HuH-7.5 (cell line): ENCODE measurements around the gene MYO1H.

Experiments
- DNase-seq: peaks from one replicate; pipeline ENCODE4 v3.0.0; 2011; ENCODE audit warnings: low spot score

The MYO1H gene

GRCh38 chr12:109448707-109449390 lies 101.1 kb downstream of the MYO1H start:
- no peak for DNase-seq

DNA sequence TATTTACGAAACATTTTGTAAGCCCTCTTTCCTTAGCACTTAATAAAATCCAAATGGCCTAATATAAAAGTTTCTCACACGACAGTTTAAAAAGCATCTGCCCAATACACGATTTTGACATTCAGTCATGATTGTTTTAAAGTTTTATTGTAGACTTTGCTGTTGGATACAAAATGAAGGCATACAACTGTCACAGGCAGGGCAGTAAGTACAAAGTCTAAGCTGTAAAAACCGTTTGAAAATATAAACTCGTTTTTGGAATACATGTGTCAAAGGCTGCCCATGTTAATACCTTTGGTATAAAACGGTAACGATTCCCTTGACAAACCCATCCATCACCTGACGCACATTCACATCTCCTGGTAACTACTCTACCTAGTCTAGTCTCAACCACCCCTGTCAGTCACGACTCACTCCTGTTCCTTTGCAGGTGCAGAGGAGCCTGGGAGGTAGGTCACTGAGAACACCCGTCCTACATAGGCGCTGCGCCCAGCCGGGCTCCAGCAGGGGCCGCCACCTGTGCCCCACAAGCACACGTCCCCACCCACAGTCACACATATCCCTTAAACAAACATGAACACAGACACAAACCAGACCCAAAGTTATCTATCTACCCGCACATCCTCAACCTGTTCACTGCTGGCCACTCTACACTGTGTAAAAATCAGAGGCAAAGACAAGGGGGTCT lies 102.3 kb downstream of the MYO1H start:
- DNase-seq: peak; percentile 33

DNA sequence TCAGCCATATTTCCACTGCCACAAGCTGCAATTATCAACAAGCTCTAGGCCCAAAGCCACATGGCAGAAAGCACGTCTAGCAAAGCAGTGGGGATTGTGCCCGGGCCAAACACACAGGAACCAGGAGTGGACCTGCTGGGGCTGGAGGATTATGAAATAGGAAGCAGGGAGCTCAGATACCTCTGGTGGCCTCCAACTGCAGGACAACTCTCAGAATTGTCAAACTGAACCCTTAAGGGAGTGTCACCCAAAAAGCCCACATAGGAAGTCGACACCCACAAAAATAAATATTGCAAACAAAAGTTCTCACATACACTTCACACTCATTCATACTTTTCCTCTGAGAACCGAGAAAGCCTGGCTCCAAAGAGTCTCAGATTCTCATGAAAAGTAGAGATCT lies 103.3 kb downstream of the MYO1H start:
- no peak for DNase-seq

DNA sequence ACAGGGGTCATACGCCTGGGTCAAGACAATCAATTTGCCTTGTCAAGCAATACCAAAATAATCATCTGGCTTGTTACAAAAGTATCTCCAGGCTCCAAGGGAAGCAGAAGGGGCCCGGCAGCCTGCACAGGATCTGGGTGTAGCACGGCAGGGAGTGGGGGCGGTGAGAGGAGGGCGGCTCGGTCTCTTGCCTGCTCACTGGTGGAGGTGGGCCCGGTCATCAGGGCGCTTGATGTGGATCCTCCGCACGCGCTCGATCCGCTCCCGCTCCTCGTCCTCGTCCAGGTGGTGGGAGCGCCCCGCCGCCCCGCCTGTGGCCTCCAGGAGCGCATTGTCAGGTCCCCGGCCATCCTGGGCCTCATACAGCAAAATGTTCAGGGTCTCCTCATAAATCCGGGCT lies 103.7 kb downstream of the MYO1H start:
- DNase-seq: no peak

DNA sequence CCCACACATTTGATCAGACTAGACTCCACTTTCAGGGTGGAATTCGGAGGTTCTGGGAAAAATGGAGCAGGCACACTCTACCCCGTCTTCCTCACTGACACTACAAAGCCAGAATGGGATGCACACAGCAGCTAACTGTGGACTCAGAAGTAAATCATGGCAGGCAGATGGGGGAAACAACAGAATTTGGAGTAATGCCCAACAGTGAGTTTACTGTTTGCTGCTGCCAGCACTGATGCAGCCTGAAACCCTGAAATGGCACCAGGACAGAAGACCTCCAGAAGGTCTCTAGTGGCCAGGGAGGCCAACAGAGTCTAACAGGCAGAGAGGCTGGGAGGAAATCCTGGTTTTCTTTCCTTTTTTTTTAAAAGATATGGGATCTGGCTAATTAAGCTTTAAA lies 104.8 kb downstream of the MYO1H start:
- DNase-seq: no peak

- no peak for DNase-seq
Measured at GRCh38 chr12:109455706-109456105, 108.0 kb downstream of the MYO1H start.

DNA sequence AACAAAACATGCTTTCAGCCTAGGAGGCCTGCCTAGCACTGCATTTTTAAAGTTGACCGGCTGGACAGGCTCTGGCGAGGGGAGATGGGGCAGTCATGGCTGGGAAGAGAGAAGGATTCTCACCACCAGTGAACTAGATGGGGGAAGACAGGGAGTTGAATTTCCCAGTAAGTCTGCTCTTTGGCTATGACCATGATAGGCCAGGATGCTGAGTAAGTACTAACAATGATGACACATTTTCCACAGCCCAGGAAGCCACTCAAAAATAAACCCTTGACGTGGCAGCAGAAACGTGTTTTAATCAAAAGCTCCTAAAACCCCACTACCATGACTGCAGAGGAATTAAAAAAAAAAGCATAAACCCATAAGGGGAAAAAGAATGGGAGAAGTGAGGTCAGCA lies 110.4 kb downstream of the MYO1H start:
- no peak for DNase-seq

- no peak for DNase-seq
Measured at GRCh38 chr12:109458771-109459208, 111.1 kb downstream of the MYO1H start.

DNA sequence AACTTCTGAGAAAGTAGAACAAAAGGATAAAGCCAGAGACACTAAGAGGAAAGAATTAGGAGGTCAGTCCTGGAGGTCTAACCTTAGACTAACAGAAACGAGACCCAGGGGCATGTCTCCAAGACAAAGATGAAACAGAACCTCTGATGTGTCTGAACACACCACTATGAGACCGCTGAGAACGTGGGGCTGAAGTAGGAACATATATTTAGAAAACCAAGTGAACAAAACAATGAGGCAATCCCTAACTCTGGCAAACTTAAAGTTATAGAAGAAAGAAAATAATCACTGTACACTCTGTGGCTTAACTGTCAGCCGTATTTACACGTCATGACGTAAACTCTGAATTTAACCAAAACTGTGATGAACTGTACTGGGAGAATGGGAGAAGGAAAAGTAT lies 111.5 kb downstream of the MYO1H start:
- DNase-seq: no peak

DNA sequence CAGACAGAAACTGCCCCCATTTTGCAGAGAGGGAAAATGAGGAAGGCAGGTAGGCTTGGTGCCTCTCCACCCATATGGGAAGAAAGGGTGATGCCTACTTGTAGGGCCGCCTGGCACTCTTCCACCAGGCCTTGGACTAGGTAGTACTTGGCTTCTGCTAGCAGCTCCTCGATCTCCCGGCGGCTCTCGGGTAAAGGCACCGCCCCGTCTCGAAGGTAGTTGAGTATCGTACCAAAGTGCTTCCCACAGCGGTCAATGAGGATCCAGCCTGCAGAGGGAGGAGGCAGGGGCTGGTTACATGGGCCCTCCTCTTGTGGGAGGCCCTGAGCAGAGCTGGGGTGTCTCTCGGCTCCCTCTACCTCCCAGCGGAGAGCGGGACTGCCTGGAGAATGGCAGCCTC lies 112.8 kb downstream of the MYO1H start:
- no peak for DNase-seq

- DNase-seq: peak; percentile 23
Measured at GRCh38 chr12:109461049-109461845, 113.5 kb downstream of the MYO1H start.

DNA sequence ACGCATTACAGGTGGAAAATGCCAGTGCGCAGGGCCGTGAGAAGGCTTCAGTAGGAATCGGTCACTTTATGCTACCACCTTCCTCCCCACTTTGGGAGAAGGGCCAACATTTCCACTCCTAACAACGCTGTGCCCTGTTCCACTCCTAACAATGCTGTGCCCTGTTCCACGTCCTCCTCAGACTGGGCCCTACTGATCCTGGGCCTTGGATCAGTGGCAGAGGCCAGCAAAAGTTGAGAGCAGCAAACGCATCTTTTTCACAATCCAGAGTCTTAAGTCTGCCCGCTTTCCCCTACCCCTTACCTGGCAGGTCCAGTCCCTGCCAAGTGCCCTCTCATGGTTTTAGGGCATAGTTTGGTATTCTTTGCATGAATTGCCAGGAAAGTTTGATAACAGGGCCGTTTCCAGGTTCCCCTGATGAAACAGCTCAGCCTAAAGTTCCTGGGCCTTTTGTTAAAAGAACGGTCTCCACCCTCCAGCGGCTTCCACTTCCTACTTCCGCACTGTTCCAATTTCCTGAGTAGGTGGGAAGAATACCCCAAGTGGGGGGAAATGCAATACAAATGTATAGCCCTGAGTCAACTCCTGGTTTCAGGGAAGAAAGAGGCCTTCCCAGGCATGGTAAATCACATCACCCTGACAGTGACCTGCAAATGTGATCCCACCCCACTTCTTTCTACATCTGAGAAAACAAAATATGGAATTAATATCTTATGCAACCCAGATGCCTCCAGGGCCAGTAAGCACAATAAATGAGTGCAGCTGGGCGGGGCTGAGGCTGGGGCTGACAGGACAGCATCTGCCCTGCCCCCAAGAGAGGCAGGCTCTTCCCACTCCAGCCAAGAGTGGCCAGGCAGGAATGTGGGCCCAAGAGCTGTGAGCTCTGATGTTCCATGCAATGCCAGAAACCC lies 114.4 kb downstream of the MYO1H start:
- peak; percentile 30 for DNase-seq

- no peak for DNase-seq
Measured at GRCh38 chr12:109462868-109463692, 115.4 kb downstream of the MYO1H start.

GRCh38 chr12:109463756-109464155 lies 116.1 kb downstream of the MYO1H start:
- DNase-seq: no peak

DNA sequence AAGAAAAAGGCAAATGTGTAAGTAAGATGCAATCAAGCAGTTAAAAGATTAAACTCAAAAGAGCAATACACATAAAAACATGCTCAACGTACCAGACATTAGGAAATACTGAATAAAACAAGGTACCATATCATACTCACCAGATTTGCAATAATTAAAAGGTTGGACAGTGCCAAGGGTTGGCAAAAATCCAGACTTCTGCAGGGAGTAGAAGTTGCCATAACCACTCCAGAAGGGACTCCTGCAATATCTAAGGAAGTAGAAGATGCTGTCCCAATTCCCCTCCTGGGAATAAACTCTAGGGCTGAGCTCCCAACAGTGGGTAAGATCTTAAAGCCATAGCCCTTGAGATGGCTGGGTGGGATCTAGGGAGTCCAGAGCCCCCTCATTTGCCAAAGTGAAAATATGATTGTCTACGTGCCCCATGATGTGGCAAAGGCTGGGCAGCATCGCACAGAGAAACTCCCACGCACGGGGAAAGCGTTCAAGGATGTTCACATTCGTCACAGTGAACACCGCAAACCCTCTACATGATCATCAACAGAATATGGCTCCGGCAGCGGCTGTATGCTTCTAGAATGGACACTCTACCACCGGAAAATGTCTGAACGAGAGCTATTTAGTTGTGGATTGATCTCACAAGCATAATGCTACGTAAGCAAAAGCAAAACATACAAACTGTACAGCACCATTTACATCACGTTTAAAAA lies 117.1 kb downstream of the MYO1H start:
- no peak for DNase-seq

DNA sequence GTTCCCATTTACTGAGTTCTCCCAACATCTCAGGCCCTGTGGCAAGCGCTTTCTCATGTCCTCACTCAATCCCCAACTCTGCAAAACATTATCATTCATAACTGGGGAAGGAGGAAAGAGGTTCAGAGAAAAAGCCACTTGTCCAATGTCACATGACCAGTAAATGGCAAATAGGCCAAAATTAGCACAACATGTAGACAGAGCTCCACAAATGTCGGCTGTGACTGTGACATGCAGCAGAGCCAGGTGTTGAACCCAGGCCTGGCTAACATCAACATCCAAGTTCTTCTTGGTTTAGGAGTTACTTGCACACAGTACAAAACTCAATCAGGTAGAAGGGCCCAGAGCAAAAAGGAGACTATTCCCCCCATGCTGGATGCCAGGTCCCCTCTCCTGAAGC lies 118.6 kb downstream of the MYO1H start:
- DNase-seq: no peak

- DNase-seq: no peak
Measured at GRCh38 chr12:109466821-109467220, 119.1 kb downstream of the MYO1H start.

DNA sequence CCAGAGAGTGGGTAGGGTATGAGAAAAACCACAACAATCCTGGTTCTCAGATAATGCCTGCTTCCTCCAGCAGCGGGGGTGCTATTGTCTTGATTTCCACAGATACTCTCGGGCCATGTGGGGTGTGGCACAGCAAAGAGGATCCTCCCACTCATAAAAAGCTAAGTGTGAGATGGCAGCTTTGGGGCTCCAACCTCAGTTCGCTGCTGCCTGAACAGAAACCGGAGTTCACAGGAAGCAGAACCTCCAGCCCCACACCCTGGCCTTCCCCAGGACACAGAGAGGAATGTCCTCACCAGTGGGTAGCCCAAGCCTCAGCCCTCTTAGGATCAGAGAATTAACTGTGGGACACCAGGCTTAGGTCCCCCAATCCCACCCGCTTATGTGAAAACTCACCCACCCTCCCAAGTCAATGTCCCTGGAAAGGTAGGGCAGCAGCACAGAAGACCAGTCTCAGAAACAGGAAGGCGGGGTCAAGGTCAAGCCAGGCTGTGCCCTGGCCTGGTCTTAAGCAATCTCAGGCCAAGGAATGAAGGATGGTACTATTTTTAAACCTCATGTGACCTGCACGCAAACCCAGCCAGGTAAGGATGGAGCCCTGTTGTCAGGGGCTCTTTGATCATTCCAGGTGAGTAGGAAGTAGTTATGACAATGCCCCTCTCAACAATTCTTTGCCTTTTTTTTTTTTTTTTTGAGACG lies 120.4 kb downstream of the MYO1H start:
- no peak for DNase-seq

- no peak for DNase-seq
Measured at GRCh38 chr12:109469517-109469916, 121.8 kb downstream of the MYO1H start.

- DNase-seq: no peak
Measured at GRCh38 chr12:109473006-109473405, 125.3 kb downstream of the MYO1H start.
